ENCODE data around the gene SLC27A3.
"Not testable (repeated sequence)": the region's sequence is repeated elsewhere in the genome, so short reads cannot be mapped to it uniquely, and the experiment has no call there.

Gene SLC27A3

GRCh38 chr1:153780551-153780950, 5.3 kb downstream of the SLC27A3 start:
- no peak for DNase-seq (ENCODE audit: low spot score)

GRCh38 chr1:153782648-153783047, 7.4 kb downstream of the SLC27A3 start:
- DNase-seq (ENCODE audit: low spot score), result not testable (repeated sequence)

- DNase-seq (ENCODE audit: low spot score), result peak; percentile 92
Observed at GRCh38 chr1:153783233-153784190, 8.3 kb downstream of the SLC27A3 start.

- DNase-seq (ENCODE audit: low spot score), result no peak
Observed at GRCh38 chr1:153786038-153786790, 11.0 kb downstream of the SLC27A3 start.

GRCh38 chr1:153789478-153790034, 14.3 kb downstream of the SLC27A3 start:
- no peak for DNase-seq (ENCODE audit: low spot score)

- DNase-seq (ENCODE audit: low spot score), result no peak
Observed at GRCh38 chr1:153790313-153790965, 15.2 kb downstream of the SLC27A3 start.

- DNase-seq (ENCODE audit: low spot score), result peak; percentile 68
Observed at GRCh38 chr1:153790966-153791647, 15.9 kb downstream of the SLC27A3 start.

GRCh38 chr1:153791648-153792253, 16.5 kb downstream of the SLC27A3 start:
- DNase-seq (ENCODE audit: low spot score), result no peak

GRCh38 chr1:153792631-153793041, 17.4 kb downstream of the SLC27A3 start:
- DNase-seq (ENCODE audit: low spot score), result no peak

- no peak for DNase-seq (ENCODE audit: low spot score)
Observed at GRCh38 chr1:153793261-153793972, 18.2 kb downstream of the SLC27A3 start.

GRCh38 chr1:153793973-153794615, 18.9 kb downstream of the SLC27A3 start:
- DNase-seq (ENCODE audit: low spot score), result no peak

GRCh38 chr1:153794624-153795329, 19.6 kb downstream of the SLC27A3 start:
- DNase-seq (ENCODE audit: low spot score), result no peak

- no peak for DNase-seq (ENCODE audit: low spot score)
Observed at GRCh38 chr1:153795330-153795837, 20.2 kb downstream of the SLC27A3 start.

GRCh38 chr1:153795934-153796785, 21.0 kb downstream of the SLC27A3 start:
- no peak for DNase-seq (ENCODE audit: low spot score)

GRCh38 chr1:153796786-153797659, 21.8 kb downstream of the SLC27A3 start:
- peak; percentile 85 for DNase-seq (ENCODE audit: low spot score)

- DNase-seq (ENCODE audit: low spot score), result no peak
Observed at GRCh38 chr1:153798468-153798780, 23.2 kb downstream of the SLC27A3 start.

- no peak for DNase-seq (ENCODE audit: low spot score)
Observed at GRCh38 chr1:153799016-153799415, 23.8 kb downstream of the SLC27A3 start.

Data from activated CD4-positive, alpha-beta T cell treated with anti-CD3 and anti-CD28 coated beads, Interleukin-2, Interleukin-4, amounts not matched to agents 100 ng/mL and 50 ng/mL, durations not matched to agents 16 hours and 8 hours (primary cell).